ENCODE measurements around the gene COLQ. TPM values are rescaled to one million over a fixed set of nuclear protein-coding genes. Genes with fewer than 3 reads are reported as not detected.

Gene COLQ
- total RNA-seq, 1 donor from 2014 or later, result under 0.01 TPM

- DNase-seq (ENCODE audit: low read depth) (no peak), FAIRE-seq (no peak)
- no peaks in the 10 kb centered on the region for H3K36me3 ChIP-seq (ENCODE audit: control insufficient read depth, insufficient read depth, low read length)
- TF ChIP-seq, protein P1, sequence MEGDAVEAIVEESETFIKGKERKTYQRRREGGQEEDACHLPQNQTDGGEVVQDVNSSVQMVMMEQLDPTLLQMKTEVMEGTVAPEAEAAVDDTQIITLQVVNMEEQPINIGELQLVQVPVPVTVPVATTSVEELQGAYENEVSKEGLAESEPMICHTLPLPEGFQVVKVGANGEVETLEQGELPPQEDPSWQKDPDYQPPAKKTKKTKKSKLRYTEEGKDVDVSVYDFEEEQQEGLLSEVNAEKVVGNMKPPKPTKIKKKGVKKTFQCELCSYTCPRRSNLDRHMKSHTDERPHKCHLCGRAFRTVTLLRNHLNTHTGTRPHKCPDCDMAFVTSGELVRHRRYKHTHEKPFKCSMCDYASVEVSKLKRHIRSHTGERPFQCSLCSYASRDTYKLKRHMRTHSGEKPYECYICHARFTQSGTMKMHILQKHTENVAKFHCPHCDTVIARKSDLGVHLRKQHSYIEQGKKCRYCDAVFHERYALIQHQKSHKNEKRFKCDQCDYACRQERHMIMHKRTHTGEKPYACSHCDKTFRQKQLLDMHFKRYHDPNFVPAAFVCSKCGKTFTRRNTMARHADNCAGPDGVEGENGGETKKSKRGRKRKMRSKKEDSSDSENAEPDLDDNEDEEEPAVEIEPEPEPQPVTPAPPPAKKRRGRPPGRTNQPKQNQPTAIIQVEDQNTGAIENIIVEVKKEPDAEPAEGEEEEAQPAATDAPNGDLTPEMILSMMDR (IDR thresholded peaks at IDR 0.05; ENCODE audit: insufficient read depth, low read length, severe bottlenecking), result no peak
- H3K4me3 ChIP-seq (ENCODE audit: low read depth, low read length), result no peak overlapping the region
- no peaks in the 10 kb centered on the region for H3K27me3 ChIP-seq (ENCODE audit: control insufficient read depth, insufficient read depth, low read length)
Observed at GRCh38 chr3:15401936-15402335, 119.6 kb downstream of the COLQ start.

Other genes with a start within 250 kb of the COLQ start
- gene SH3BP5, start 189.1 kb downstream of the COLQ start, total RNA-seq, result 3.6 and 6.3 TPM in 2 replicates
- gene METTL6, start 94.2 kb downstream of the COLQ start, total RNA-seq, result 41.3 TPM in 2 replicates
- gene EAF1, start 94.1 kb downstream of the COLQ start, total RNA-seq, result 34.0 and 34.2 TPM in 2 replicates
- gene HACL1, start 79.9 kb upstream of the COLQ start, total RNA-seq, result 15.7 and 25.0 TPM in 2 replicates
- 9.3 and 9.7 TPM in 2 replicates for gene BTD, start 80.0 kb upstream of the COLQ start, total RNA-seq

Measured in bronchial epithelial cell (primary cell).